Measurements from ENCODE around the gene CACHD1. TPM values are rescaled to one million over a fixed set of nuclear protein-coding genes. Genes with fewer than 3 reads are reported as not detected.
A peak's percentile ranks its signal among the peaks of the same experiment; 100 is the strongest.

The CACHD1 gene
- total and polyA plus RNA-seq, 9 of the 15 experiments (the other 6 are each of a cell fraction or from before 2014, with no cell fraction given), result 0.07 TPM; not detected in 8

DNA sequence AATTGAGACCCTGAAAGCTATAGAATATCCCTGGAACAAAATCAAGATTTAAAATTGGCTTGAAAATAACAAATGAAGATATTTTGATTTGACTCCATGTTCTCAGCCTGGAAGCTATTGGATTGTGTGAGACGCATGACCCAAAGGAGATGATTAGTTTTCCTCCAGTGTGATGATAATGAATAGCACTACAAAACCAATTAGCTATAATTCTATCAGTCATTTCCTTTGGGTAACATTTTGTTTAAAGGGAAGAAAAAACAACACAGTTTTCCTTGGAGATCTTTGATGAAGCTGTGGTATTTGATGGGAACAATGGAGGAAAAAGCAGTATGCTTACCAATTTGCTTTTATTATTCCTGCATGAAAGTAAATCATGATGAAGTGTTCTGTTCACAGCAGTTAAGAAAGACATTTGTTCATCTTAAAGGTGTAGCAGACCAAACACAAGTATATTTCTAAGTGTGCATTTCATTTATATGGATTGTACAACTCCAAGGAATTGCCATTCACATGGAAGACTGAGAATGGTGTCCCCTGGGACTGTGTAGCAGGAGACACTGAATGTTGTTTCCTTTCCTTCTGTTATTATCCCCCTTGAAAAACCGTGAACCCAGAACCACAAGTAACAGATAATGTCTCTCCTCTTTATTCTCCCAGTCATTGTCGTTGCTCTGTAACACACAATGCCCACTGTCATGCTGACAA, 111.4 kb downstream of the CACHD1 start (continued):
- TF ChIP-seq ZSCAN29 (IDR thresholded peaks at IDR 0.05), result no peak
- TF ChIP-seq FOXO4 (CRISPR knock-in tag; IDR thresholded peaks at IDR 0.05), result no peak

- no peak overlapping the region for H2AFZ ChIP-seq (ENCODE audit: low read depth, low read length)
- ATAC-seq (no peak), FAIRE-seq (no peak), DNase-seq (ENCODE audit: extremely low read depth in 1 of 4, low spot score in 3 of 4) (no peak)
- H3K27ac ChIP-seq (ENCODE audit: extremely low read depth, low read depth, low read length), result no peak overlapping the region
- no peaks in the 10 kb centered on the region for H3K36me3 ChIP-seq (ENCODE audit: control insufficient read depth, insufficient read depth, low read length)
- H3K9me3 ChIP-seq (replicated peaks; ENCODE audit: control insufficient read depth, insufficient read depth, low read depth, low read length), result no peaks in the 10 kb centered on the region
- CTCF ChIA-PET (ENCODE audit: low intra/inter-chr PET ratio), result no interaction called here
- H3K79me2 ChIP-seq (ENCODE audit: control insufficient read depth, insufficient read depth, low read length), result no peaks in the 10 kb centered on the region
- 2% methylated on average over 4 of the region's 4 CpGs for WGBS (ENCODE audit: insufficient coverage, low coverage, missing lambda C conversion rate)
- BruUV-seq (replicated peaks), result no TSS peak
- H3K4me3 ChIP-seq, result no peak overlapping the region
- intact Hi-C loops (cut with micrococcal nuclease) (no loop called here), in situ Hi-C loops (cut with MboI) (no loop called here)
- no peaks in the 10 kb centered on the region for H3K4me1 ChIP-seq (replicated peaks in 1 of 2; ENCODE audit: control insufficient read depth in 2 of 2, insufficient read depth in 2 of 2, low read length in 2 of 2)
- no peak overlapping the region for H3K9ac ChIP-seq (ENCODE audit: insufficient read depth in 1 of 2, low read depth in 2 of 2, low read length in 2 of 2)
- no peaks in the 10 kb centered on the region for H3K9me1 ChIP-seq (ENCODE audit: control insufficient read depth, insufficient read depth, low read length)
- POLR2A ChIA-PET, result interaction anchor here (1.3 kb wide), 1 partner anchor 20 kb away, joined by 3 read pairs; no protein-coding TSS in a partner anchor
- no peak overlapping the region for H3K4me2 ChIP-seq (ENCODE audit: insufficient read depth, low read length)
- TF ChIP-seq ZNF507 (tag; conservative IDR thresholded peaks at IDR 0.05) (no peak), CEBPB (tag; IDR thresholded peaks at IDR 0.05) (peak; percentile 73)
- H3K27me3 ChIP-seq (ENCODE audit: control insufficient read depth in 2 of 2, insufficient read depth in 2 of 2, low read length in 2 of 2), result no peaks in the 10 kb centered on the region
- H4K20me1 ChIP-seq (replicated peaks; ENCODE audit: control insufficient read depth, insufficient read depth, low read length), result no peaks in the 10 kb centered on the region
Observed at GRCh38 chr1:64581843-64582185, 111.9 kb downstream of the CACHD1 start.

Data from K562 (cell line).